OCI-LY7 (cell line): ENCODE data around the gene CALM1. TPM values are rescaled to one million over a fixed set of nuclear protein-coding genes. Genes with fewer than 3 reads are reported as not detected.

Source experiments
- BruUV-seq: library from RNA; stranded (reverse); fragments of 400-500 nt; replicated peaks from 2 replicates; lab custom pipeline; 2021; lab: Mats Ljungman, UMichigan
- CTCF ChIA-PET: fragments of 300-600 bp; sonication (Branson Sonifier 250); formaldehyde crosslinking; loops from one replicate; lab custom pipeline; 2022; ENCODE audit warnings: antibody characterized with exemption; ENCODE audit not compliant: unreplicated experiment; lab: Charles Lee
- POLR2A ChIA-PET: fragments of 300-600 bp; sonication (Branson Sonifier 250); formaldehyde crosslinking; loops from one replicate; lab custom pipeline; 2022; ENCODE audit warnings: antibody characterized with exemption; lab: Charles Lee
- DNase-seq: peaks from one replicate; pipeline ENCODE4 v3.0.0-alpha.2; 2015; ENCODE audit warnings: low spot score
- H2AFZ ChIP-seq: fragments of 200-600 bp; sonication (generic), shearing (Covaris generic); 2 replicates; pipeline ENCODE4 v1.6.1; 2014; ENCODE audit warnings: mild to moderate bottlenecking, antibody characterized with exemption, low read length, moderate library complexity
- H3K27ac ChIP-seq: fragments of 200-600 bp; sonication (generic); 2 replicates; pipeline ENCODE4 v1.5.1; 2014; ENCODE audit warnings: mixed run types, low read depth, mild to moderate bottlenecking, moderate library complexity, low read length, inconsistent platforms; ENCODE audit not compliant: poor library complexity, severe bottlenecking
- H3K36me3 ChIP-seq: fragments of 200-600 bp; sonication (generic); 2 replicates; pipeline ENCODE4 v1.6.1; 2014; ENCODE audit warnings: mild to moderate bottlenecking, antibody characterized with exemption, low read length, moderate library complexity, mixed read lengths; ENCODE audit not compliant: insufficient read depth
- H3K4me1 ChIP-seq: fragments of 200-600 bp; sonication (generic); 2 replicates; pipeline ENCODE4 v1.5.1; 2014; ENCODE audit warnings: mild to moderate bottlenecking, low read length; ENCODE audit not compliant: insufficient read depth, poor library complexity, severe bottlenecking
- H3K4me2 ChIP-seq: fragments of 200-600 bp; sonication (generic); 2 replicates; pipeline ENCODE4 v1.6.1; 2014; ENCODE audit warnings: mild to moderate bottlenecking, low read length
- H3K4me3 ChIP-seq: fragments of 200-600 bp; sonication (generic); 2 replicates; pipeline ENCODE4 v1.5.1; 2014; ENCODE audit warnings: mild to moderate bottlenecking, low read depth, low read length; ENCODE audit not compliant: poor library complexity, severe bottlenecking
- H3K79me2 ChIP-seq: fragments of 200-600 bp; sonication (generic); 2 replicates; pipeline ENCODE4 v1.6.1; 2016; ENCODE audit warnings: low read depth, mild to moderate bottlenecking, low read length, moderate library complexity, mixed read lengths; ENCODE audit not compliant: insufficient read depth
- H3K9me2 ChIP-seq: fragments of 200-600 bp; sonication (generic); 2 replicates; pipeline ENCODE4 v1.6.1; 2016; ENCODE audit warnings: mild to moderate bottlenecking, low read length, mixed read lengths; ENCODE audit not compliant: insufficient read depth
- H3K9me3 ChIP-seq: fragments of 200-600 bp; sonication (generic); 2 replicates; pipeline ENCODE4 v1.6.1; 2014; ENCODE audit warnings: mild to moderate bottlenecking, mixed run types, low read length, mixed read lengths
- H4K20me1 ChIP-seq: fragments of 200-600 bp; sonication (generic); 2 replicates; pipeline ENCODE4 v1.6.1; 2014; ENCODE audit warnings: mild to moderate bottlenecking, antibody characterized with exemption, low read length, moderate library complexity, mixed read lengths; ENCODE audit not compliant: insufficient read depth
- CTCF ChIP-seq: fragments of 200-600 bp; sonication (generic); conservative IDR thresholded peaks from 2 replicates; pipeline ENCODE4 v1.5.1; 2014; ENCODE audit warnings: mild to moderate bottlenecking, antibody characterized with exemption, low read length, moderate library complexity, mixed read lengths
- EZH2phosphoT487 ChIP-seq: fragments of 200-600 bp; sonication (generic); IDR thresholded peaks from 2 replicates; pipeline ENCODE4 v1.6.1; 2018; ENCODE audit warnings: low read depth, borderline replicate concordance, mild to moderate bottlenecking, mixed run types, antibody characterized with exemption, low read length, moderate library complexity, mixed read lengths
- intact Hi-C: fragments of 100-400 bp; cut with micrococcal nuclease; formaldehyde crosslinking; loops from one replicate; pipeline ENCODE4 v1.10.0; 2022; ENCODE audit not compliant: unreplicated experiment
- total RNA-seq, 2 experiments: library from RNA; depleted of rRNA in 1 of 2; stranded (reverse); fragments of >200 nt in 1 of 2; shearing (Covaris generic) in 1 of 2; gene quantifications; 2 replicates each; pipeline ENCODE4 v1.2.3, GENCODE V29; 2014 to 2022

CALM1 gene
- total RNA-seq, 2 experiments from 2014 or later: 282 to 311 TPM

- TF ChIP-seq EZH2phosphoT487: no peak
- TF ChIP-seq CTCF: no peak
- no peaks in the 10 kb centered on the region for H3K9me2 ChIP-seq
- DNase-seq: no peak
- H3K79me2 ChIP-seq: no peaks in the 10 kb centered on the region
- H3K27ac ChIP-seq: no peak overlapping the region
- H3K4me3 ChIP-seq: no peak overlapping the region
- POLR2A ChIA-PET: no interaction called here
- intact Hi-C loops: no loop called here
- no peaks in the 10 kb centered on the region for H3K4me1 ChIP-seq
- H2AFZ ChIP-seq: no peak overlapping the region
- CTCF ChIA-PET: no interaction called here
- H3K36me3 ChIP-seq: no peaks in the 10 kb centered on the region
- H4K20me1 ChIP-seq: no peaks in the 10 kb centered on the region
- no peak overlapping the region for H3K4me2 ChIP-seq
- no peaks in the 10 kb centered on the region for H3K9me3 ChIP-seq
- BruUV-seq: no TSS peak
Observed at GRCh38 chr14:90440592-90440991, 43.8 kb downstream of the CALM1 start.

DNA sequence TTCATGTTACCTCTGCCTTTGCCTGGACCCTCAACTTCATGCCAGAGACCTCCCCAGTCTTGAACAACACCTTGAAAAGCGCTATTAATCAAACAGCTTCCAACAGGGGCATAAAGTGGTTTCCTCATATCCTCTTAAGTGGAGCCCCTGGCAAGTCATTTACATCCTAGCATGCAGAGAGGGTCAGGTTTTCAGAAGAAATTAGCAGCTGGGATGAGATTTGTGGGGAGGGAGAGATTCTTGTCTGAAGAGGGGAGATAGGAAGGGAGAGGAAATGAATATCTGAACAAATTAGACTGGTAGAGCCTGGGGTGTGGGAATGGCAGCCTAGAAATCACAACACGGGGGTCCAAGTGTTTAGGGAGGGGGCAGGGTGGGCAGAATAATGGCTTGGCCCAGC is 45.6 kb downstream of the CALM1 start:
- Histone ChIP-seq H2AFZ (no peak overlapping the region), H3K4me2 (no peak overlapping the region), H3K27ac (no peak overlapping the region), H3K4me3 (no peak overlapping the region), H3K79me2 (no peaks in the 10 kb centered on the region), H3K36me3 (no peaks in the 10 kb centered on the region), H3K9me2 (no peaks in the 10 kb centered on the region), H3K4me1 (no peaks in the 10 kb centered on the region), H3K9me3 (no peaks in the 10 kb centered on the region), H4K20me1 (no peaks in the 10 kb centered on the region)
- ChIA-PET POLR2A (interaction anchor here (0.8 kb wide), 1 partner anchor 17 kb away, joined by 4 read pairs; no protein-coding TSS in a partner anchor), CTCF (no interaction called here)
- no TSS peak for BruUV-seq
- no peak for TF ChIP-seq CTCF
- no peak for TF ChIP-seq EZH2phosphoT487
- intact Hi-C loops: no loop called here
- DNase-seq: no peak

DNA sequence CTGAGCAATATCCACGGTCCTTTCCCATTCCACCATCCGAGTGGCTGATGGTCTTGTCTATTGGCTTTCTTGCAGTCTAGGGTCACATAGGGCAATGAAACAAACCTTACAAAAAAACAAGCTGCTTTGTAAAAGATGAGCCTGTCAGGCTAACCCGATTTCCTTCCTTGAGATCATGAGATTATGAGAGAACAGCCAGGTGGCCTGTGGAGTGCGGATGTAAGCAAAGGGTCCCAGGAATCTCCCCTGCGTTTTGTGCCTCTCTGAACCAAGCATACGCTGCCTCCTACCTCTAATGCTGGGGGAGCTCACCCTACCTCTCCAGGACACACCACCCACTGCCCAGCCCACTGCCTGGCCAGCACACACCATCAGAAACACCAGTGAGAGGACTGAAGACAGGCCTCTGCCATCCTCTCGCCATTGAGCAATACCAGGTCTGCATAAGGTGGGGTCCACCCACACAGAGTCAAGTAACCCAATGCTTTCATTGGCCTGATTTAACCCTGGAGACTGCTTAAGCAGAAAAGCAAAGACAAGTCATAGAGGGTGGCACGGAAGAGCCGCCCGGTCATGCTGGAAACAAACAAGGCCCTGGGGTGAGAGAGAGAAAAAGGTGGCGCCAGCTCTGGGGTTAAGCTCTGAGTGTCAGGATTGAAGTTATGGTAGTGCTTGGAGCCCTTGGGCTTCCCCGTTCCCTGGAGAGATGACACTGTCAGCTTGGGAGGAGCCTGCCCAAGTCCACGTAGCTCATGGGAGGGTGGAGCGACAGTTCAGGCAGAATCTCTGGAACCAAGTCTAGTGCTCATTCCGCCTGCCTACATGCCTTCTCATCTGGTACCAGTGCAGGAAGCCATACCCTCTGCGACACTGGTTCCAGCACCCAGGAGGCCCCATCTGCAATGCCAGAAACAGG is 46.6 kb downstream of the CALM1 start:
- ChIA-PET POLR2A (interaction anchor here (0.8 kb wide), 1 partner anchor 16 kb away, joined by 4 read pairs; no protein-coding TSS in a partner anchor), CTCF (no interaction called here)
- no TSS peak for BruUV-seq
- H4K20me1 ChIP-seq: no peaks in the 10 kb centered on the region
- H3K9me2 ChIP-seq: no peaks in the 10 kb centered on the region
- H3K27ac ChIP-seq: no peak overlapping the region
- TF ChIP-seq EZH2phosphoT487: no peak
- DNase-seq: no peak
- no peak overlapping the region for H3K4me3 ChIP-seq
- H3K79me2 ChIP-seq: no peaks in the 10 kb centered on the region
- H3K4me1 ChIP-seq: no peaks in the 10 kb centered on the region
- intact Hi-C loops: no loop called here
- no peak overlapping the region for H2AFZ ChIP-seq
- H3K4me2 ChIP-seq: no peak overlapping the region
- H3K9me3 ChIP-seq: no peaks in the 10 kb centered on the region
- no peaks in the 10 kb centered on the region for H3K36me3 ChIP-seq
